NCI-H1436 (cell line): Measurements from ENCODE around the gene POLG2.
"Not testable (repeated sequence)": the region's sequence is repeated elsewhere in the genome, so short reads cannot be mapped to it uniquely, and the experiment has no call there.

Experiments
- DNase-seq: peaks from one replicate; lab custom pipeline; 2025; lab: John Stamatoyannopoulos, UW

POLG2 gene

GRCh38 chr17:64484380-64484779 is 12.5 kb downstream of the POLG2 start:
- no peak for DNase-seq

- no peak for DNase-seq
These were observed 15.9 kb downstream of the POLG2 start for GRCh38 chr17:64480951-64481350.

DNA sequence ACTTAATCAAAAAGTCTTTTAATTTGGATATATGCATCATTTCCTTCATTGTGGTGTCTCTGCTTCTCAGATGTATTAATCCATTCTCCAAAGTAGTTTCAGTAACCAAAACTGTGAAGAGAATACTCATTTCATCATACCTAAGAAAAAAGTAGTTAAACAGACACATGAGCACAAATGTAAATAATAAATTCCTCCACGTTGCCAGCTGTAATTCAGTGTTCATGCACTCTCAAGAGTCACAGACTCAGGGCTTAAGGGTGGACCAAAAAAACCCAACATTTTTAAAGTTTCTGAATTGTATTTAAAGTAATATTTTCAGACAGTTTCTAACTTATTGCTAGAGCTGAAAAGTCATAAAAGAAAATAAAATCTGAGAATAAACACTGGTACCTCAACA is 19.0 kb downstream of the POLG2 start:
- no peak for DNase-seq

DNA sequence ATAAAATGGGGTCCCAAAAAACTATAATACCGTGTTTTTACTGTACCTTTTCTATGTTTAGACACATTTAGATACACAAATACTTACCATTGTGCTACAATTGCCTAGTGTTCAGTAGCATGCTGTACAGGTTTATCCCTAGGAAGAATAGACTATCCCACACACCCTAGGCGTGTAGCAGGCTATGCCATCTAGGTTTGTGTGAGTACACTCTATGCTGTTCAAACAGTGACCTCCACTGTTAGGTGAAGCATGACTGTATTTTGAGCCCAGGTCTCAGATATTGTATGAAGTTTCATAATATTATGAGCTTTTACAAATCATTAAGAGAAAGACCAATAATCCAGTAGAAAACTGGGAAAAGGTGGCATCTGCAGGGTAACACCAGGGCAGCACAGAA is 24.3 kb downstream of the POLG2 start:
- no peak for DNase-seq

DNA sequence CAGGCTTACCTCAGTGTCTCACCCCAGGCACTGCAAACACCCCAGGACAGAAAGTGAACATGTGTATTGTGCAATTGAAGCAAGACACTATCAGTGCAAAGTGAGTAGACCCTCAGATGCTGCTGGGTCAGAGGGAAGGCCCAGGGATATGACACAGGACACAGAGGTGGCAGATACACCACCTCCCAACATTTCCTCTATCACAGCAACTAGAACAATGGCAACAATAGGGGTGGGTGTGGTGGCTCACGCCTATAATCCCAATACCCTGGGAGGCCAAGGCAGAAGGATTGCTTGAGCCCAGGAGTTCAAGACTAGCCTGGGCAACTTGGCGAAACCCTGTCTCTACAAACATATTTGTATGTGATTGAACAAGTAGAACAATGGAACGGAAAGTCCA is 25.4 kb downstream of the POLG2 start:
- no peak for DNase-seq

- DNase-seq = no peak
These were observed 26.2 kb downstream of the POLG2 start for GRCh38 chr17:64470625-64471024.

DNA sequence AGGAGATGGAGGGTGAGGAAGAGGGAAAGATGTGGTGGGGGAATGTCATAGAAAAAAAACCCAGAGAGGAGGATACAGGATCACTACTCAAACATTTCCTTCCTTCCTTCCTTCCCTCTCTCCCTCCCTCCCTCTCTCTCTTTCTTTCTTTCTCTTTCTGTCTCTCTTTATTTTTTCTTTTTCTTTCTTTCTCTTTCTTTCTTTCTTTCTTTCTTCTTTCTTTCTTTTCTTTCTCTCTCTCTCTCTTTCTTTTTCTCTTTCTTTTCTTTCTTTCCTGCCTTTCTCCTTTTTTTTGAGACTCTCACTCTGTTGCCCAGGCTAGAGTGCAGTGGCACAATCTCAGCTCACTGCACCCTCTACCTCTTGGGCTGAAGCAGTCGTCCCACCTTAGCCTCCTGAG is 30.0 kb downstream of the POLG2 start:
- not testable (repeated sequence) for DNase-seq

GRCh38 chr17:64466019-64466735 is 30.7 kb downstream of the POLG2 start:
- DNase-seq = no peak

GRCh38 chr17:64461788-64462187 is 35.1 kb downstream of the POLG2 start:
- no peak for DNase-seq

DNA sequence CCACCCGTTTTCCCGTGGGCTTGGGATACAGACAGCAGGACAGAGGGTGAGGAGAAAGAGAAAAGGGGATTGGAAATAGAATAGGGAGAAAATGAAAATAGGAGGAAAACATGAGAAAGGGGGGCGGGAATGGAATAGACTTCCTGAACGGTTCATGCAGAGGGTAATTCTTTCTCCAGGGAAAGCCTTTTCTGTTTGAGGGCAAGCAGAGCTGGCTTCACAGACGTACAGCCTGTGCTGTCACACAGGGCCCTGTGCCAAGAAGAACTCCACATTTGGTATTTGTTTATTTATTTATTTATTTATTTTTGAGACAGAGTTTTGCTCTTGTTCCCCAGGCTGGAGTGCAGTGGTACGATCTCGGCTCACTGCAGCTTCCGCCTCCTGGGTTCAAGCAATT is 35.9 kb downstream of the POLG2 start:
- no peak for DNase-seq

DNA sequence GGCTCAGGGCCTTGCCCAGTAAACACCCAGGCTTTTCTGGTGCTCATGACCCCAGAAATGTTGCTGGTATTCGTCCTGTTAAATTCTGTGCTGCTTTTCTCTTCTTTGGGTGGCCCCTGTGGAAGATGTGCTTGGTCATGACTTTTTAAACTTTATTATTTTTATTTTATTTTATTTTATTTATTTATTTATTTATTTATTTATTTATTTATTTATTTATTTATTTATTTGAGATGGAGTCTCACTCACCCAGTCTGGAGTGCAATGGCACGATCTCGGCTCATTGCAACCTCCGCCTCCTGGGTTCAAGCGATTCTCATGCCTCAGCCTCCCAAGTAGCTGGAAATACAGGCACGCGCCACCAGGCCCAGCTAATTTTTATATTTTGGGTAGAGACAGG is 37.0 kb downstream of the POLG2 start:
- DNase-seq = not testable (repeated sequence)

GRCh38 chr17:64459284-64459747 is 37.5 kb downstream of the POLG2 start:
- DNase-seq = no peak

DNA sequence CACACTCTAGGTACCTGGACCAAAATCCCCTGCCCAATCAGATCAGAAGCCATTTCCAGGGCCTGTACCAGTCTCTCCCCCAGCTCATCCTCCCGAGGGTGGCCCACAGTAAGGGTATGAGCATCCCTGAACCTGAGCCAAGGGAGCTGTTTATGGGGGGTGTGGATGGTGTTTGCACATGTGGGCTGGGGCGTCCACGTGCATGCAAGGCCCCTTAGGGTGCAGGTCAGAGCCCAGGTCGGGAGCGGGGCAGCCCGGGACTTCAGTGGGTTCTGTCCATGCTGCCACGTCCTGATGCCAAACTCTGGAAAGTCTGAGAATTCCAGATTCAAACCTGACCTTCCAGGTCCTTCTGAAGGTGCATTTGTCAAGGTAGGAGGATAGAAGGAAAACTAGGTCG is 38.1 kb downstream of the POLG2 start:
- no peak for DNase-seq

- no peak for DNase-seq
These were observed 39.7 kb downstream of the POLG2 start for GRCh38 chr17:64457156-64457555.

DNA sequence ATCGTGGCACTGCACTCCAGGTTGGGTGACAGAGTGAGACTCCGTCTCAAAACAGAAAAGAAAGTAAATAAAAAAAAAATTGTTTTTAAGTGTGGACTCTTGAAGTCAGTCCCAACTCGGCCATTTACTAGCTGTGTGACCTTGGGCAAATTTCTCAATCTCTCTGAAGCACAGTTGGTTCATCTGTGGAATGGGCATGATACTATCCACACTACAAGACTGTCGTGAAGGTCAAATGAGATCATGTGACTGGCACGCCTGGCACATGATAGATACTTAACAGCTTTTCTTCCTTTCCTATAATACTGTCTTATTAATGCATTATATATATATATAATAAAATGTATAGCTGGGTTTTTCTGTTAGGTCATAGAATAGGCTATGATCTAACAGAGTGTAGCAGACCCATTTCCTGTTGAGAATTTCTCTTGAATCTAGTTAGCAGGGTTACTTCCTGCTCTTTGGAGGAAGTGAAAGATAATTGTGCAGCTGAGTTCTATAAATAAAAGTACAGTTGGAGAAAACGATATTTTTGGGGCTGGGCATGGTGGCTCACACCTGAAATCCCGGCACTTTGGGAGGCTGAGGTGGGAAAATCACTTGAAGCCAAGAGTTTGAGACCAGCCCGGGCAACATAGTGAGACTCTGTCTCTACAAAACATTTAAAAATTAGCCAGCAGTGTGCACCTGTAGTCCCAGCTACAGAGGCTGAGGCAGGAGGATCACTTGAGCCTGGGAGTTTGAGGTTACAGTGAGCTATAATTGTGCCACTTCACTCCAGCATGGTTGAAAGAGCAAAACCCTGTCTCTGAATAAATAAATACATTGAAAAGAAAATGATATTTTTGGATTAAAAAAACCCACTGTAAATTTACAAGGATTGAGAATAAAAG is 40.6 kb downstream of the POLG2 start:
- no peak for DNase-seq

- DNase-seq = no peak
These were observed 47.3 kb downstream of the POLG2 start for GRCh38 chr17:64449545-64449944.

DNA sequence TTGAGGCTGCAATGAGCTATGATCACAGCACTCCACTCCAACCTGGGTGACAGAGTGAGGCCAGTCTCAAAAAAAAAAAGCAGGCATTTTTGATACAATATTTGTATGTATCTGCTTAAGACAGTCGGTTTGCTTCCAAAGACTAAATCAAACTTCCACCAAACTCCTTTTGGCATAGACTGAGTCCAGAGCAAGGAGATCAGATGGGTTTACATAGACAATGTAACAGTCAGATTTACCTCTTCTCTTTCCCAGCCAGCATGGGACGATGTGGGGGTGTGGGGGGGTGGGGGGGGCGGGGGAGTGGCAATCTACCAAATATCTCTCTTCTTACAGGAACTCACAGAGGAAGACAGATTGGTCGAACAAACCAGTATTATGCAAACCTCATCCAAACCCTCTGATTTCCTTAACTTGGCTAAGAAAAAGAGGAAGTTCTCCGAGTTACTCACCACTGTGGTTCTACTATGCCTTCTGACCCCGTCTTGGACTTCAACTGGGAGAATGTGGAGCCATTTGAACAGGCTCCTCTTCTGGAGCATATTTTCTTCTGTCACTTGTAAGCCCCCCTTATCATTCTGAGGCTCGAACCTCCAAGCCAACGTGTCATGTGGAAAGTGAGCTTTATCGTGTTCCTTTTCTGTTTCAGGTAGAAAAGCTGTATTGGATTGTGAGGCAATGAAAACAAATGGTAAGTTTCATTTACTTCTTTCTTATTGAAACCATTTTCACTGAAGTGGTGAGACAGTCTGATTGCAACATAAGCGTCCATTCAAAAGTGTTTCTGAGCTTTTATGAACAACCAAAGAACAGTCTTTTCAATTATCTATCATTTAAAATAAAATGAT is 48.0 kb downstream of the POLG2 start, which contains the start of gene MILR1:
Gene MILR1, plus strand, starts transcription at position 451 of the 848 bp plus-strand sequence. Its CDS starts 54 bp downstream, at position 505.
- DNase-seq = no peak

DNA sequence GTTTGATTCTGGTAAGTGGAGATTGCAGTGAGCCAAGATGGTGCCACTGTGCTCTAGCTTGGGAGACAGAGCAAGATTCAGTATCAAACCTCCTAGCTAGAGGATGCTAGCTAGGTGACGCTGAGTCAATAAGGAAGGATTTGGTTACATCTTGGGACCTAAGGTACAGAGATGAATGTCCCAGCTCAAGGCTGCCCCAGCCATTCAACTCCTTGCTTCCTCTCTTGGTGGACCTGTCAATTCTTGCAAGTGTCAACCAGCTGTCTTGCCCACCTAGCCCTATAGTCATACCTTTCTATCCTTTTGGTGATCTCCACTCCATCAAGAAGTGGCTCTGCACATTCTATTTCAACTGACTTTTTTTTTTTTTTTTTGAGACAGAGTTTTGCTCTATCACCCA is 49.3 kb downstream of the POLG2 start:
- no peak for DNase-seq

DNA sequence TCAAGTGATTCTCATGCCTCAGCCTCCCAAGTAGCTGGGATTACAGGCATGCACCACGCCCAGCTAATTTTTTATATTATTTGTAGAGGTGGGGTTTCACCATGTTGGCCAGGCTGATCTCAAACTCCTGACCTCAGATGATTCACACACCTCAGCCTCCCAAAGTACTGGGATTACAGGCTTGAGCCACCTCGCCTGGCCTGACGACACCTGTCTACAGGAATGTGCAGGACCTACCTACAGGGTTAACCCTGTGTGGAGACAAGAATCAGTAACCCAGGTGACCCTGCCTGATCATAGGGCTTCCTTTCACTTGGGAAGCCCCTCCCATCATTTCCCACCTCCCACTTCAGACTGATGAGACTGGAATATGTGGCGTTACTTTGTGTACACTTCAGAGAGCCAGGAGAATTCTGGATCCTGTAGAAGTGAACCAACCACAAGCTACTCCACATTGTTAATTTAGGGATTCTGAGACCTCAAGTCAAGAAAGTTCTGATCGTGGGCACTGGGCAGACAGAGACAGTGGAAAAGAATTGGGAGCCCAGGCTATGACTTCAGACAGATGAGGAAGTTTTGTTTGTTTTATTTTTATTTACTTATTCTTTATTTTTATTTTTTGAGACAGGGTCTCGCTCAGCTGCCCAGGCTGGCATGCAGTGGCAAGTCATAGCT is 53.6 kb downstream of the POLG2 start:
- no peak for DNase-seq

DNA sequence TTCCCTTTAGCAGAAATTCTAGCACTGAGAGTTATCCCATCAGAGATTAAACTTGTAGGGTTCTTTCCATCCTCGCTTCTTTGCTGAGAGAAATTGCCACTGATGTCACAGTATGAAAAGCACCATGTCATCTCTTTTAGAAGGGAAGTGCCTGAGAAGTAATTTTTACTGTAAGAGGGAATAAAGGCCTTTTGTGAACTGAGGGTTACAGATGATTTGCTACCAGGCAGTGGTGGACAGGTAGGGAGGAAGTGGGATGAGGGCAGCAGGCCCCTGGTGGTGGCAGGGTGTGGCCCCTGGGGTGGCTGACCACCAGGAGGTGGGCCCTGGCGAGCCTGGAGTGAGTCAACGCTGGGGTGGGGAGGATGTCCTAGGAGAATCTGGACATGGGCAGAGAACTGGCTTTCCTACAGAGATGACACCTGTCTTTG is 54.3 kb downstream of the POLG2 start:
- no peak for DNase-seq

DNA sequence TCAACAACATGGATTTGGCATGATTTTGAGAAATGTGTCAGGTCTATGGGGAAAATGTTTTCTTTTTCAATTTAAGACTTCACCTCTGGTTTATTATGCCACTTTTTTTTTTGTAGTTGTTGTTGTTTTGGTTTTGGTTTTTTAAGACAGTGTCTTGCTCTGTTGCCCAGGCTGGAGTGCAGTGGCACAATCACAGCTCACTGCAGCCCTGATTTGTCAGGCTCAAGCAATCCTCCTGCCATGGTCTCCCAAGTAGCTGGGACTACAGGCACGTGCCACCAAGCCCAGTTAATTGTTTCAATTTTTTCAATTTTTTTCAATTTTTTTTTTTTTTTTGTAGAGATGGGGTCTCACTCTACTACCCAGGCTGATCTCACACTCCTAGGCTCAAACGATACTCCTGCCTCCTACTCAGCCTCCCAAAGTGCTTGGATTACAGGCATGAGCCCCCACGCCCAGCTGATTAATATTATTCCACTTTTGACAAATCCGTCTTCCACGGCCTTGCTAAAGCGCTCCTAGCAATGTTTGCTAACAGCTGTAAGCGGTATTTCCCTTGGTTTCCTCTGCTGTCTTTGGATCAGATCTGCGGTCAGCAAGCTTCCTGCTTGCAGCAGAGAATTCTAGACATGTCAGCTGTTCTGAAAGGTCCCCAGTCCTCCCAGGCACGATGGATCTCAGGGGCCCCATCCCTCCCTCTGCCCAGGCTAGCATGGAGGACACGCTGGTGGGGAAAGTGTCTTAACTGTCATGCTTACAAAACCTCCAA is 54.9 kb downstream of the POLG2 start:
- DNase-seq = no peak
